ENCODE data around the gene CNOT3.
"Not testable (repeated sequence)": the region's sequence is repeated elsewhere in the genome, so short reads cannot be mapped to it uniquely, and the experiment has no call there.

The CNOT3 gene

DNA sequence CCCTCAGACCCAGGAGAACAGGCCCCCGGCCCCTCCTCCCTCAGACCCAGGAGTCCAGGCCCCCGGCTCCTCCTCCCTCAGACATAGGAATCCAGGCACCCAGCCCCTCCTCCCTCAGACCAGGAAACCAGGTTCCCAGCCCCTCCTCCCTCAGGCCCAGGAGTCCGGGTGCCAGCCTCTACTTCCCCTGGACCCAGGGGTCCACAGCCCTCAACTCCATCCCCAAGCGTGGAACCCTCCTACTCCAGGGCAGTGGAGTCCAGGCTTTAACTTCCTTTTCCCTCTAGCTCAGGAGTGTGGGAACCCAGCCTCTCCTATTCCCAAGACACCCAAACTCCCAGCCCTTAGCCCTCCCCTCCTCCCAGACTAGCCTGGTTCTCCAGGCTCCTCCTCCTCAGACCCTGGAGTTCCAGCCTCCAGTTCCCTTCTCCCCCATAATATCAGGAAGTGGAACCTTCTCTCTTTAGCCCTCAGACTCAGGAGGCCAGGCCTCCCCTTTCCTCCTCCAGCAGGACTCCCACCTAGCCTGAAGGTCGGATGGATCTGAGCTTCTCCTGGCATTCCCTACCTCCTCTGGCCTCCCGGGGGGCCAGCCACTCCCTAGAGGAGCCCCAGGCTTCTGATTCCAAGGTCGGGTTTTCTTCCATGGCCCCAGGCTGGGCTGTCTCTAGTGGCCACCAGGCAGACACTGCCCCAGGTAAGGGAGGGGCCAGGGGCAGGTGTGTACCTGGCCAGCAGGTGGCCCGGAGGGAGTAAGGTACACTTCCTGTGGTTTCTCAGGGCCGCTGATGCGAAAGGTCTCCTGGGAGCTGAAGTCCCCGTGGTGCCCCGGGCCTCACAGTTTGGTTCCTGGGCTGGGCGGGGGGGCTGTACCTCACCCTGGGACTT, 35.2 kb downstream of the CNOT3 start, which contains the start of gene TMC4:
Gene TMC4, minus strand, starts transcription at position 690 of the 888 bp plus-strand sequence. Its CDS starts 43 bp downstream, at position 647.
- DNase-seq, result no peak

DNA sequence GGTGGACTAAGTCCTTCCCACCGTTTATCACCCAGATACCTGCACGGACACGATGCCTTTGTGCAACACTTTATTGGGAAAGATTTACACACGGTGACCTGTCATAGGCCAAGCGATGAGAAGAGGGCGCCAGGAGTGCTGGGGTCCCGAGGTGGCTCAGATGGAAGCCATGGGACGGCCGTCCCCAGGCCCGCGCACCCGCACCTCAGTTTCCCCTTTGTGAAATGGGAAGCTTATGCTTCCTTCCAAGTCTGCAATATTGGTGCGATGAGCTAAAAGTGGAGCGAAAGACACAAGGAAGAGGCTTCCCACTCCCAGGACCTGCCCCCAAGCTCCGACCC, 35.8 kb downstream of the CNOT3 start:
- DNase-seq, result no peak

DNA sequence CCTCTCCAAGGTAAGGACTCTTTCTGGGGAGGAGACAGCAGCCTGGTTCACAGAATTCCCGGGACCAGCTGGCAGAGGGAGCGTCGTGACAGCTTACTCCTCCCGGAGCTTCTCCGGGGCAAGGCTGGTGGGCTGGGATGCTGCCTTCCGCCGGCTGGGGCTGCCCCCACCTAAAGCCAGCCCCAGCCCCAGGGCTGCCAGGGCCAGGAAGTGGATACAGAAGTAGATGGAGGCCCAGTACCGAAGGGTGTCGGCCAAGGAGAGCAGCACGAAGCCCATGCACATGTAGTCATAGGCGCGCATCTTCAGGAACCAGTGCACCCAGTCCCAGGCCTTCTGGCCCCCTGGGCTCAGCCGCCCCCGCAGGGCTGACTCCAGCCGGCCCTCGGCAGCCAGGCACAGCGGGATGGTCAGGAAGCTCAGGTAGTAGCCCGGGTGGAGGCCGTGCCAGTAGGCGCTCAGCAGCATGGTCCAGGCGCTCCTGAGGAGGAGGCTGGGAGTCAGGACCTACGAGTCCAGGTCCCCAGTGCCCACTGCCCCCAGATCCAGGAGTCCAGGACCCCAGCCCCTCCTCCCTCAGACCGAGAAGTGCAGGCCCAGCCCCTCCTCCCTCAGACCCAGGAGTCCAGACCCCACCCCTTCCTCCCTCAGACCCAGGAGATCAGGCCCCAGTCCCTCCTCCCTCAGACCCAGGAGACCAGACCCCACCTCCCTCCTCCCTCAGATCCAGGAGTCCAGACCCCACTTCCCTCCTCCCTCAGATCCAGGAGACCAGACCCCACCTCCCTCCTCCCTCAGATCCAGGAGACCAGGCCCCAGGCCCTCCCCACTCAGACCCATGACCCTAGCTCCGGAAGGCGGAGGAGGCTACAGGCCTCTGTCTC, 36.6 kb downstream of the CNOT3 start:
- no peak for DNase-seq

DNA sequence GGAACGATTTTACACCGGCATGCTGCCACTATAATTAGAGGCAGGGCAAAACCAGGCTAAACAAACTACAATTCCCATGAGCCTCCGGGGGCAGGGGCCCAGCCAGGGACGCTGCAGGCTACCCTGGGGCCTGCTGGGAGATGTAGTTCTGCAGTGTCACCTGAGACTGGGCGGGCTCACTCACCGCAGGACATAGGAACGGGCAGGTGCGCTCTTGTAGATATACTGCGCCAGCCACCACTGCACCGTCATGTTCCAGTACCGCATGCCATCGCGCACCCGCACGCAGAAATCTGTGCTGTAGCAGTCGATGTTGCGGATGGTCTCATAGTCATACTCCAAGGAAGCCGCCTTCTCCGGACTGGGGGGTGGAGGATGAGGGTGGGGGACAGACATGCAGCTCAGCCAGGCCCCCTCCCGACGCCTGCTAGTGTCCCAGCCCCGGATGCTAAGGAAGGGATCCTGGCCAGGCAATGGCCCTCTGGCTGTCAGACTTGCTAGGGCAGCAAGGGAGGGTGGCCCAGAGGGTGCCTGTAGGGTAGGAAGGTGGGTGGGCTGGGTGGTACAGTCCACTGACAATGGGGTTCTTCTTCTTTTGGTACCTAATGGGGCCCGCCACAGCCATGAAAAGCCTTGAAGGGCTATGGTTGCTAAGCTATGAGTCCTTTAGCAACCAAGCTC, 41.2 kb downstream of the CNOT3 start:
- no peak for DNase-seq

DNA sequence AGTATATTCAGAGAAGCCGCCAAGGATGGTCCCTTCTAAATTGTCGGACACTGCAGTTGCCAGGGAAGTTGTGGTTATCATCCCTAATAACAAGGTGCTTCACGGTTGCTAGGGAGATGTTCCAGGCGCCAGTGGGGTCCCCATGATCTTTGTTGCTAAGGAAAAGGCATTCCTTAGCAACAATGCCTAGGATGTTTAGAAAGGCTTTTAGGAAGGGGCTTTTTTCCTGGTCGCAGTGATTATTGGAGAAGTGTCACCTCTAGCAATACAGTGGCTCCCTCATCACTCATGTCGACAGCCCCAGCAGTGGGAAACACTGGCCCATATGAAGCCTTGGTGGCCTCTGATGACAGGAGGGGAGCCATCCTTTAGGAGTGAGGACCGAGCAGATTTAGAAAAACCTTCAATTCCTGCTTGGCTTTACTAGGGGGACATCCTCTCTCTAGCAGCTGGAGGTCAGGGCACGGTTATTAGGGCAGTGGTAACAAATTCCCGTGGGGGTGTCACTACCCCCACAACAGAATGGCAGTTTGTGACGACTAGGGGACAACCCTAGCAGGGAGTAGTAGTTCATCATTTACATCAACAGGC, 41.8 kb downstream of the CNOT3 start:
- DNase-seq, result no peak

DNA sequence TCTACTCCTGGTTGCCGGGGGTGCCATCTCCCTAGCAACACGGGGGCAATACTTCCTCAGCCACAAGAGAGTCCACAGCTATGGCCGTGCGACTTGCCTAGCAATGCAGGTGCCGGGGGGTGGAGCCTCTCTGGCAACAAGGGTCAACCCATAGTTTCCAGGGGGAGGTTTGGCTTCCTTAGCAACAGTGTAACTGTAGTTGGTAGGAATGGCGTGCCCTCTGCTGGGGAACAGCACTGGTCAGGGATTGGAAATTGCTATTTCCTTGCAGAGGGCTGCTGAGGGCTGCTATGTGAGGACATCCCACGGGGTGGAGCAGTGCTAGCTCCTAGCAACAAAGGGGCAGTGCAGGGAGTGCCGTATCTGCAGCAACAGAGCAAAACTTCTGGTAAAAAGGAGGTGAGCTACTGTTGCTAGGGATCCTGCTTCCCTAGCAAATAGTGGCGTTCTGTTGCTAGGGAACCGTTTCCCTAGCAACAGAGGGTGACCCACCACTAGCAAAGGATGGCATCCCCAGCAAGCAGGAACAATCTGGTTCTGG, 42.4 kb downstream of the CNOT3 start:
- DNase-seq, result no peak

DNA sequence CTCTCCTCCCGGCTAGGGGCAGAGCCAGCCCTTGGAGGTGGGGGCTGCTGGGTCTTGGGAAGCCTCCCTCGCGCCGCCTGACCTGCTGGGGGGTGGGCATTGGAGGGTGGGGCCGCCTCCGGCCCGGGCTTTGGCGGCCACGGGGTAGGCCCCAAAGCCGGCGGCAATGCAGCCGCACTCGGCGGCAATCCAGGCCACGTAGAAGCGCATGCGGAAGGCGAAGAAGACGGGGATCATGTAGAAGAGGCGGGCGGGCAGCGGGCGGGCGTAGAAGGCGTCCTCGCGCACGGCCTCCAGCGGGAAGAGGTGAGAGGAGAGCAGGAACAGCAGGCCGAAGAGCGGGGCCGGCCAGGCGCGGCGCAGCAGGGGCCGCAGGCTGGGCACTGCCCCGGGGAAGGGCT, 43.1 kb downstream of the CNOT3 start:
- DNase-seq, result no peak

DNA sequence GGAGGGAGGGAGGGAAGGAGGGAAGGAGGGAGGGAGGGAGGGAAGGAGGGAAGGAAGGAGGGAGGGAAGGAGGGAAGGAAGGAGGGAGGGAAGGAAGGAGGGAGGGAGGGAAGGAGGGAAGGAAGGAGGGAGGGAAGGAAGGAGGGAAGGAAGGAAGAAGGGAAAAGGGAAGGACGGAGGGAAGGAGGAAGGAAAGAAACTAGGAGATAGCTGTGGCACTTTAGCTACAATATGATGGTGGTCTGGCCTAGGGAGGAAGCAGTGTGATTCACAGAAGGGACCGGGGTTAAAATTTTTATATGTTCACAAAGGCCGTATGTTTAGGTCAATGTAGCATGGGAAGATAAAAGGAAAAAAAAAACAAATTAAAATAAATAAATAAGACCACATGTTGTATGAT, 44.3 kb downstream of the CNOT3 start:
- not testable (repeated sequence) for DNase-seq

DNA sequence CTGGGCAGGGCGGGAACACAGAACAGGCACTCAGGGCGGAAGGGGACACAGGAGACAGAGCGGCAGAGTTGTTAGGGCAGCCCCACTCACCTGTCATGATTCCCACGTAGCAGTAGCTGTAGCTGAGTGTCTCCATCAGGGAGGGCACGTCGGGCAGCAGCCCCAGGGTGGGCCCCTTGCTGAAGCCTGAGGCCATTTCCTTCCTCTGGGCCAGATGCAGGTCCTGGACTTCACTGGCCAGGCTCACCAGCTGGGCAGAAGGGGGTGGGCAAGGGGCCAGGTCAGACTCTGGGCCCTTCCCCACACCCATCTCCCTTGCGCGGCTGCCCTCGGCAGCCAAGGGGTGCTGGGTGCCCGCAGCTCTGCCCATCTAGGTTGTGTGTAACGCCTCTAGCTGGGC, 45.9 kb downstream of the CNOT3 start:
- no peak for DNase-seq

DNA sequence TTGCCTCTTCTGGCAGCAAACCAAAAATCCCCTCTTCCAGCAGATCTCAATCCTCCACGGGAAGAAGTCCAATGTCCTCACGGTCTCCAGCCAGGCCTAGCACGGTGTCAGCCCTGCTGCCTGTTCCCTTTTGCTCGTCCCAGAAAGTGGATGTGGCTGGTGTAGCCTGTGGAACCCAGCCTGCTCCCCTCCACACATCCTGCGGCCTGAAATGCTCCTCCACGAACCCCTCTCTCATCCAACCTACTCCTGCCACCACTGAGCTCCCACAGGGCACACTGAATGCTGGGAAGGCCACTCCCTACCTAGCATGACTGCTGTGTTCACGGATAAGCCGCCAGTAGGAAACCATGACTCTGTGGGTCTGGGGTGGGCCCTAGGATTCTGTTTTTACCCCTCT, 48.8 kb downstream of the CNOT3 start:
- DNase-seq, result no peak

DNA sequence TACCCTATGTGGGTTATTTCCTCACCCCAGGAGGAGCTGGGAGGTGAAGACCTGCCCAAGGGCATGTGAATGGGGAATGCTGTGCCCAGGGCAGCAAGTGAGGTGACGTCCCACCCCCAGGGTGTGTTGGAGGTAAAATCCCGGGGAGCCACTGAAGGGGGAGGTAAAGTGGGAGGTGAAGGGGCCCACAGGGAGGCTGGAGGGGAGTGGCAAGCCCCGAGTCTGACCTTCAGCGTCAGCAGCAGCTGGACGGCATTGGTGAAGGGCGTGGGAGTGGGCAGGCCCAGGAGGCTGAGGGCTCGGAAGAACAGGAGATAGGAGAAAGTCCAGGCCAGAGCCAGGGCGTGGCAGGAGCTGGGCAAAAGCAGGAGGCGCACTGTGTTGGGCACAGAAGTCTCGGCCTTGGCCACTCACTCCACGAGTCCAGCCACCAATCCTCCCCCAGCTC, 49.4 kb downstream of the CNOT3 start:
- DNase-seq, result no peak

DNA sequence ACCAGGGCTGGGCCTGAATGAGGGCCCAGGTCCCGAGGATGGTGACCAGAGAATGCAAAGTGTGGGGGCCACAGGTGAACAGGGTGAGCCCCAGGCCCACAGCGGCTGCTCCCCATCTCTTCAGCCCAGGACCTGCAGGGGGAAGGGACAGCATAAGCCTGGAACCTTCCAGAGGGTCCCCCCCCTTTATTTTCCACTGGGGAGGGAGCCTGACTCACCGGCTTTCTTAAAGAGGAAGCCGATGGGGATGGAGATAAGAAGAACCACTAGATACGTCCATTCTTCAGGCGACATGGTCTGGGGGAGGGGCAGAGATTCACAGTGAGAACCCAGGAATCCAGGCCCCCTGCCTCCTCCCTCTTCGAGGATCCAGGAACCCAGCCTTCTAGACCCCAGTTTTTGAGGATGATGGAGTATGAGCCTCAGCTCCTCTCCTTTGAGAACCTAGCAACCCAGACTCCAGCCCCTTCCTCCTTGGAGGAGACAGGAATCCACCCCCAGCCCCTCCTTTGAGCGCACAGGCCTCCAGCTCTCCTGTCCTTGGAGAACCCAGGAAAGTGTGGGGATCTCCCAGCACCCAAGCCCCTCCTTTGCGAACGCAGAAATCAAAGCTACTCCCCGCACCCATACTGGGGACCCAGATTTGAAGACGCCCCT, 50.8 kb downstream of the CNOT3 start:
- peak; percentile 68 for DNase-seq

DNA sequence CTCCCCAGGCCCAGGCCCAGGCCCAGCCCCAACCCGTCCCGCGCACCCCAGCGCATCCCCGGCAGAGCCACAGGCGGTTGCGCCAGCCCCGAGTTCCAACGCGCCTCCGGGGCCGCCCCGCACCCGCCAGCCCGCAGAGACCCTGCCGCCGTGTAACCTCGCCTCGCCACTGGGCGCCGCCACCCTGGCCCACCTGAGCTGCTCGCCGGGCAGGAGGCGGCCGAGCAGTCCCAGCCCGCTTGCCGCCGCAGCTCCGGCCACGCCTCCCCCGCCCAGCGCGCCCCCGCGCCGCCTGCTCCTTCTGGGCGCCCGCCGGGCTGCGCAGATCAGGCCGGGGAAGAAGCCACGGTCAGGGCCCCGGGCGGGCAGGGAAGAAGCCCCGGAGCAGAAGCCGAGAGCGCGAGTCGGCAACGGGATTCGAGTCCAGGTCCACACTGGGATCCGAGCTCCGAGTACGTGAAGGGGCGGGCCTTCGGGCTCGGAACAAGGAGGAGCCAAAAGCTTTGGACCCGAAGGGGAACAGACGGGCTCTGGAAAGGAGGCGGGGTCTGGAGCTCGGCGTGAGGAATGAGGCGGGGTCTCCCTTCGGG, 51.7 kb downstream of the CNOT3 start, which contains the start of gene MBOAT7:
Gene MBOAT7, minus strand, starts transcription at position 436 of the 590 bp plus-strand sequence. CDS start 1,072 bp downstream, outside the sequence.
- peak; percentile 27 for DNase-seq

DNA sequence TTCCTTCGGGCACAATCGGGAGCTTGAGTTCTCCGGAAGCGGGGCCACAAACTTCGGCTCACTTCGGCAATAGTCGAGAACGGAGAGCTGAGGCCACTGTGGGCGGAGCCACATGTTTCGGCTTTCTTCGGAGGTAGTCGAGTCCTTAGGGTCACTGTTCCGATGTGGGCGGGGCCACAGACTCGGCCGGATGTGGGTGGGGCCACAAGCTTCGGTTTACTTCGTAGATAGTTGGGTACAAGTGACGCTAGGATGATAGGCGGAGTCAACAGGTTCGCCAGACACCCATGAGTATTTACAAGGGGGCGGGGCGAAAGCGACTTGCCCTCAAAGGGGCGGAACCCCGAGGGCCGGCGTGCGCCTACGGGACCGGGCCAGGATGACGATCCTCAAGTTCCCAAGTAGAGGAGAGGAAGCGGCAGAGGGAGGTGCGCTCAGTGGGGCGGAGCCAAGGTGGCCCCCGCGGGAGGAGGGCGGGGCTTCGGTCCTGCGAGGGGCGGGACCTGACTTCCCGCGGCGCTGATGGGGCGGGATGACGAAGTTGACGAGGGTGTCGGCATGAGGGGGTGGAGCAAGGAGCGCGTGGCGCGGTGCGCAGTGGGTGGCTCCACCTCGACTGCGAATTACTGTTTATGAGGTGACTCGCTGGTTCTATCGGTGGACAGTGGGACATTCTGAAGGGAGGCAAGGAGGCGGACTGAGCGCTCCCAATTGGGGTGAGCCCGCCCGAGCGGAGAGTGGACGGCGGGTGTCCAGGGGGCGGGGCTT, 52.4 kb downstream of the CNOT3 start:
- DNase-seq, result peak; percentile 100

DNA sequence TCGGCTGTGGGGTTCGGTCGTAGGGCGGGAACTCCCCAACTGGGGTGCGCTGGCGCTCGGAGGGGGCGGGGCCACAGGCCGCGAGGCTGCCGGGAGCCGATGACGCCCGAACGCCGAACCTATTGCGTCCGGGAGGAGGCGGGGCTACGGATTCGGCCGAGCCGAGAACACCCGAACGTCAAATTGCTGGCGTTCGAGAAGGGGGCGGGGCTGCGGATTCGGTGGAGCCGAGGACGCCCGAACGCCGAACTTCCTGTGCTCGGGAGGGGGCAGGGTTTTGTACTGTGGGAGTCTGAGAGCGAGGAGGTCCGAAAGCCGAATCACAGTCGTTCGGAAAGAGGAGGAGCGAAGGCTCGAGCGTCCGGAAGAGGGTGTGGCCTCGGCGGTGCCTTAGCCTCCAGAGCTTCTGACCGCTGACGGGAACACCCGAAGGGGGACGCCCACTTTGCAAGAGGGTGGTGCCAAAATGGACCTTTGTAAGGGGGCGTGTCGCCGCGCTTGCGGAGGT, 53.0 kb downstream of the CNOT3 start:
- DNase-seq, result peak; percentile 100

DNA sequence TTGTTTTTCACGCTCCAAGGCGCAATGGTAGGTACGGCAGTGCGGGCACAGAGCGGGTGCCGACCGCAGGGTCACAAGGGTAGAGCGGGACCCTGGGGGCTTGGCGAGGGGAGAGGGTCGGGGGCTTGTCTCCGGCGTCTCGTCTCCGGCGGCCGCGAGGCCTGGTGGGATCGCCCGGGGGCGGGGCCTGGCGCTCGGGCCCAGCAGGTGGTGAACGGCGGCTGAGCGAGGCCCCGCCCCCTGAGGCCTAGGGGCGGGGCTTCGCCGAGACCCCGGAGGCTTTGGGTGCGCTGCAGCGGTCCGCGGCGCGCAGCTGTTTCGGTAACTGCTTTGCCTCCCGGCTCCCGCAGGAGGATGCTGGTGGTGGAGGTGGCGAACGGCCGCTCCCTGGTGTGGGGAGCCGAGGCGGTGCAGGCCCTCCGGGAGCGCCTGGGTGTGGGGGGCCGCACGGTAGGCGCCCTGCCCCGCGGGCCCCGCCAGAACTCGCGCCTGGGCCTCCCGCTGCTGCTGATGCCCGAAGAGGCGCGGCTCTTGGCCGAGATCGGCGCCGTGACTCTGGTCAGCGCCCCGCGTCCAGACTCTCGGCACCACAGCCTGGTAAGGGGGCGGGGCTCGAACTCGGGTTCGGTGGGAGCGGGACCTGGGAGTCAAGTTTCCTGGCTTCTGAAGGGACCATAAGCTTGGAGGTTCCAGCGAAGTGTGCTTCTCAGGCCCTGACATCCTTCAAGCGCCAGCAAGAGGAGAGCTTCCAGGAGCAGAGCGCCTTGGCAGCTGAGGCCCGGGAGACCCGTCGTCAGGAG, 53.6 kb downstream of the CNOT3 start, which contains the start of gene TSEN34:
Gene TSEN34, plus strand, starts transcription at position 298 of the 800 bp plus-strand sequence. Its CDS starts 57 bp downstream, at position 355.
- DNase-seq, result peak; percentile 78

DNA sequence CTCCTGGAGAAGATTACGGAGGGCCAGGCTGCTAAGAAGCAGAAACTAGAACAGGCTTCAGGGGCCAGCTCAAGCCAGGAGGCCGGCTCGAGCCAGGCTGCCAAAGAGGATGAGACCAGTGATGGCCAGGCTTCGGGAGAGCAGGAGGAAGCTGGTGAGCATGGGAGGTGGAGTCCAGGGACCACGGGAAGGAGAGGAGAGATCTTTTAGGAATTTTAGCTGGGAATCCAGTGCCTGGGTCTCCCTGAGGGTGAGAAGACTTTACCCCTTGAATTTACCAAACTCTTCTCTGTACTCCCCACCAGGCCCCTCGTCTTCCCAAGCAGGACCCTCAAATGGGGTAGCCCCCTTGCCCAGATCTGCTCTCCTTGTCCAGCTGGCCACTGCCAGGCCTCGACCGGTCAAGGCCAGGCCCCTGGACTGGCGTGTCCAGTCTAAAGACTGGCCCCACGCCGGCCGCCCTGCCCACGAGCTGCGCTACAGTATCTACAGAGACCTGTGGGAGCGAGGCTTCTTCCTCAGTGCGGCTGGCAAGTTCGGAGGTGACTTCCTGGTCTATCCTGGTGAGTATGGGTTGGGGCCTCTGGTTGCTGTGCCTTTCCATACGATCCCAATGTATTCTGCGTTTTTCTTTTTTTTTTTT, 54.4 kb downstream of the CNOT3 start:
- DNase-seq, result no peak

DNA sequence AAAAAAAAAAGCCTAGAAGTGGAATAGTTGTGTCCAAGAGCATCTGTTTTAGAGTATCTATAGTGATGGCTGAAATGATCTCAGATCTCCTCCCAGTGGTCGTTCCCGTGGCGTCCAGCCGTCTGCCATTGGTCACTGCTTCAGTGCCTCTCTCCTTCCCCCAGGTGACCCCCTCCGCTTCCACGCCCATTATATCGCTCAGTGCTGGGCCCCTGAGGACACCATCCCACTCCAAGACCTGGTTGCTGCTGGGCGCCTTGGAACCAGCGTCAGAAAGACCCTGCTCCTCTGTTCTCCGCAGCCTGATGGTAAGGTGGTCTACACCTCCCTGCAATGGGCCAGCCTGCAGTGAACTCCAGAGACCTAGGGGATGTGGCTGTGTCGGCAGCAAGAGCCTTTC, 55.4 kb downstream of the CNOT3 start:
- DNase-seq, result no peak

DNA sequence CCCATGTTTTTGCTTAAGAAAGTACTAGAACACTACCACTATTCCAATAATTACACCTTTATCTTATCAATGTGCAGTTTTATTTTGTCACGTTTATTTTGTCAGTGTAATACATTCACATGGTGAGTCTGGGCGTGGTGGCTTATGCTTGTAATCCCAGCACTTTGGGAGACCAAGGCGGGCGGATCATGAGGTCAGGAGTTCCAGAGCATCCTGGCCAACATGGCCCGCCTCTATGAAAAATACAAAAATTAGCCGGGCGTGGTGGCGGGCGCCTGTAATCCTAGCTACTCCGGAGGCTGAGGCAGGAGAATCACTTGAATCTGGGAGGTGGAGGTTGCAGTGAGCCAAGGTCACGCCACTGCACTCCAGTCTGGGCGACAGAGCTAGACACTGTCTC, 56.9 kb downstream of the CNOT3 start:
- DNase-seq, result not testable (repeated sequence)

Measured in activated T-cell treated with anti-CD3 and anti-CD28 coated beads for 4 hours (primary cell).